Hepatocyte (in vitro differentiated cells): ENCODE results near the gene DYNC2H1.

Experiments
- CTCF ChIP-seq: fragments of 200-600 bp; sonication (generic); IDR thresholded peaks from 2 replicates; pipeline ENCODE4 v1.5.1; 2016; ENCODE audit warnings: antibody characterized with exemption, mild to moderate bottlenecking; ENCODE audit not compliant: poor library complexity
- EZH2phosphoT487 ChIP-seq: fragments of 200-600 bp; sonication (generic); IDR thresholded peaks from one replicate; pipeline ENCODE4 v1.6.1; 2018; ENCODE audit warnings: antibody characterized with exemption, mild to moderate bottlenecking, low read depth, moderate library complexity; ENCODE audit not compliant: unreplicated experiment, severe bottlenecking

- TF ChIP-seq CTCF (no peak), EZH2phosphoT487 (no peak)
Observed at GRCh38 chr11:103364687-103365086, 255.5 kb downstream of the DYNC2H1 start.
